Stimulated activated CD8-positive, alpha-beta memory T cell treated with anti-CD3 and anti-CD28 coated beads, Interleukin-2, amount 100 ng/mL, for 1 hour (primary cell): ENCODE results near the gene EVX2.

Experiments used
- DNase-seq, 2 donors: peaks; one replicate each; pipeline ENCODE4 v3.0.0-alpha.2; 2020; ENCODE audit warnings: low read depth in 2 of 2

The EVX2 gene

DNA sequence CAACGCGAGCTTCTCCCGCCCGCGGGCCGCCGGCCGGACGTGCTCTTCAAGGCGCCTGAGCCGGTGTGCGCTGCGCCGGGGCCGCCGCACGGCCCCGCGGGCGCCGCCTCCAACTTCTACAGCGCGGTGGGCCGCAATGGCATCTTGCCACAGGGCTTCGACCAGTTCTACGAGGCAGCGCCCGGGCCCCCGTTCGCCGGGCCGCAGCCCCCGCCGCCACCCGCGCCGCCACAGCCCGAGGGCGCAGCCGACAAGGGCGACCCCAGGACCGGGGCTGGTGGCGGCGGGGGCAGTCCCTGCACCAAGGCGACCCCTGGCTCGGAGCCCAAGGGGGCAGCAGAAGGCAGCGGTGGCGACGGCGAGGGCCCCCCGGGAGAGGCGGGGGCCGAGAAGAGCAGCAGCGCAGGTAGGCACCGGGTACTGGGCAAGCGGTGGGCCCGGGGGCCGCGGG, 24.0 kb upstream of the EVX2 start:
- no peak for DNase-seq

DNA sequence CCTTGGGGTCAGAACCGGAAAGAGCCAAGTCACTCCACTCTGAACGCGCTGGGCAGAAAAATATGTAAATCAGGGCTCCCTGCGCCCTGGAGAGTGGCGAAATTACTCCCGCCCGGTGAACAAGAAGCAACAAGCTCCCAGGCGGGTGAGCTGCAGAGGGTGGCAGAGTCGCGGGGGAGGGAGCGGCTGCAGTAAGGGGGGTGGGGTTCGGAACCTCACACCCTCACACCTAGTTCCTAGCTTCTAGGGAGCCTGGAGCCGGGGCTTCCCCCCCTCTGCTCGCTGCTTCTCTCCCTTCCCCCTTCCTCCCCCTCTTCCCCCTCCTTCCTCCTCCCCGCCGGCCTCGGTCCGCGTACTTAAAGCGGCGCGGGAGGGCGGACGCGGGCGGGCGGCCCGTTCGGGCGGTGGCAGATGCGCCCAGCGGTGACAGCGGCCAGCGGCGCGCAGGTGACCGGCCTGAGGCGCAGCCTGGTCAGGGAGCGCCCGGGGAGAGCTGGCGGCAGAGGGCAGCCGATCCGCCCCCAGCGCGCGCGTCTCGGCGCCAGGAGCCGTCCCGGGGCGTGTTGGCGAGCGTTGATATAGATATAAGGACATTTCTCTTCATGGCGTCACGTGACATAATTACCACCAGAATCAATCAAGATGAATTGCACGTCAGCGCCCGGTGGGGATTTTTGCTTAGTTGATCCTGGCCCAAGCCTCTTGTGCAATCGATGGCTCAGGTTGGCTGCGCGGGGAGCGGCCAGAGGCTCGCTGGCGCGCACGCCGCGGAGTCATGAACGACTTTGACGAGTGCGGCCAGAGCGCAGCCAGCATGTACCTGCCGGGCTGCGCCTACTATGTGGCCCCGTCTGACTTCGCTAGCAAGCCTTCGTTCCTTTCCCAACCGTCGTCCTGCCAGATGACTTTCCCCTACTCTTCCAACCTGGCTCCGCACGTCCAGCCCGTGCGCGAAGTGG, 23.1 kb upstream of the EVX2 start, which contains the start of gene HOXD11:
Gene HOXD11, plus strand, starts transcription at position 700 of the 959 bp plus-strand sequence. Its CDS starts 76 bp downstream, at position 776.
- DNase-seq, result no peak

- DNase-seq, result no peak
Observed at GRCh38 chr2:176105730-176106580, 22.2 kb upstream of the EVX2 start.

DNA sequence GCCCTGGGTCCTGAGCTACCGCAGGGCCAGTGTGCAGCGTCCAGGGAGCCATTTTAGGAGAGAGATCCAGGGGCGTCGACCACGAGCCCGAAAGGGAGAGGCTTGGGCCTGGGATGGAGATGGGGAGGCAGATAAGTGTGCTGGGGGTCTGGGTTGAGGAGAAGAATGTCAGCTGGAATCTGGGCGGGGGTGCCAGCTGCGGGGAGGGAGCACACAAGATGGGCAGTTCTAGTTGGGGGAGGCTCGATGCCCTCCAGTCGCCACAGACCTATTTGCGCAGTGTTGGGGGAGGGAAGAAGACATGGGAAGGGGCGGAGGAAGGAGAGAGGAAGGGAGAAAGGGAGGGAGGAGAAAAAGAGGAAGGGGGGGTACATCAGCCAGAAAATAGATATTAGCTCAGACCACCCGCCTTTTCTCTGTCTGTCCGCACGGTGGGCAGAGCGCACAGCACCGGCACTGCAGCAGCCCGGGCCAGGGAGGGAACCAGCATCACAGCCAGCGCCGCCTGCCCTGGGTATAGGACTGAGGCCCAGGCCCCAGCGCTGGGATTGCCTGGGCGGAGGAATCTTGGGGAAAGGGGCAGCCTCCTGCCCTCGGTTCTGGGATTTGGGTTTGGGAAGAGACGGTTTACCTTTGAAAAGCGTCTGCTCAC, 21.4 kb upstream of the EVX2 start:
- DNase-seq, result no peak

DNA sequence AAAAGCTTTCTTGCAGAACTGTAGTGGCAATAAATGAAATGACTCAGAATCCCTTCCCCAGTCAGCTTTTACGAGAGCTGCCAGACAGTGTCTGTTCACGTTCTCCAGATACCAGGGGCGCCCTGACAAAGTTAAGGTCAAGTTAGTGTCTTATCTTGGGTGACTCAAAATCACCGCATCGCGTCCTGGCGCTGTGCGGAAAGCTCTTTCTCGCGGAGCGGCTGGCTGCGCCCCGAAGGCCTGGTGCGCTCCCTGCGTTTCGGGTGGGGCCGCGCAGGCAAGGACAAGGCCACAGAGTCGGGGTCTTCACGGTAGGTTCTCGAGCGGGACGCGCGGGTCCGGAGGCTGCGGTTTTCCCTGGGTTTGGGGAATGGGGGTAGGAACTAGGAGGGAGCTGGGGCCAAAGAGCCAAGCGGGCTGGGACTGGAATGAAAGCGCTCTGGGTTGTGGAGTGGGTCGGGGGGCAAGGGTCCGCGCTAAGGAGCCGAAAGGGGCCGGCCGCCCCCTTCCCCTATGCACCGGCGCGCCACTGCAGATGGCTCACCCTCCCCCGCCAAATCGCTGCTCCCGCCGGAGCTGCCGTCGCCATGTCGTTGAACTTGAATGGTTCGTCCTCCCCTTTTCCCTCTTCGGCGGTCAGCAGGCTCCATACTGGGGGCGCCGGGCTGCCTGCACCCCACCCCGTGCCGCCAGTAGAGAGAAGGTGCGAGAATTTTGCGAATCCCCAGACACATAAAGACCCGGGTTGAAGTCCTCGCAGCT, 20.7 kb upstream of the EVX2 start:
- DNase-seq, result no peak

GRCh38 chr2:176103742-176104315, 20.1 kb upstream of the EVX2 start:
- DNase-seq, result no peak

- no peak for DNase-seq
Observed at GRCh38 chr2:176103194-176103593, 19.4 kb upstream of the EVX2 start.

GRCh38 chr2:176102309-176102866, 18.6 kb upstream of the EVX2 start:
- DNase-seq, result no peak

DNA sequence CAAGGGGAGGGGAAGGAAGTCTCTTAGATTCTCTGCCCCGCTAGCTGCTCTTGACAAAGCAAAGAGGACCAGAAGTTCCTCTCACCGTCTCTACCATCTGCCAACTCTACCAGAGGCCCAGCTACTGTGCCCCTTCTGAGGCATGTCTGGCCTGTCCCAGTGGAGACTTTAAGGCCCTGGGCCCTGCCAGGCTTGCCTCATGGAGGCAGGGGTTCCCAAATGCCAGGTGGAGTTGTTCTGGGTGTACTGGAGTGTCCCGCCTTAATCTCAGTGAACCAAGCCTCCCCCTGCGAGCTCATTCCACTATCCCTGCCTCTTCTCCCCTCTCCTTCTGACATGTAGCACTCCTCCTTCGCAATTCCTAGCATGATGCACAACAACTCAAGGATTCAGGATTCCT, 18.1 kb upstream of the EVX2 start:
- DNase-seq, result no peak

DNA sequence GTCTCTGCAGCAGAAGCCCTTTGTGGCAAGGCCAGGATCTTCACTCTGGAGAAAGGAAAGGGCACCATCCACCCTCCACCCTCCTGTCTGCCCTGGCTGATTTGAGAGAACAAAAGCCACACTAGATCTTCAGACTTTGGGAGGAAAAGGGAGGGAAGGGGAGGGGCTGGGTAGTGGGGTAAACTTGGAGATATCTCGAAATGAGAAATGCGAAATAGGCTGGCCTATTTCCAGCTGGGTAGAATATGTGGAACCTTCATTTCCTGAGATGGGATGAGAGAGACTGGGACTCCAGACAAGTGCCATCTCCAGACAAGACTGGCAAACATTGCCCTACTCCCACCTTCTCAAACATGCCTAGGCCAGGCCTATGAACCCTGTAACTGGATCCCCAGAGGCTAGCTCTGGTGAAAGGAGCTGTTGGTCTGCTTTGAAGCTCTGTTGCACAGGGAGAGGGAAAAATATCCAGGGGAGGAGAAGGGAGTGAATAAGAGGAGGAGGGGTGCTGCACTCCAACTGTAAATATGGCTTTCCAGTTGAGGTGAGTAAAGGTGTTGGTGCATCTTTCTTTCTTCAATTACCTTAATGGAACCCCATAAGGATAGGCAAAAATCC, 17.6 kb upstream of the EVX2 start:
- no peak for DNase-seq

DNA sequence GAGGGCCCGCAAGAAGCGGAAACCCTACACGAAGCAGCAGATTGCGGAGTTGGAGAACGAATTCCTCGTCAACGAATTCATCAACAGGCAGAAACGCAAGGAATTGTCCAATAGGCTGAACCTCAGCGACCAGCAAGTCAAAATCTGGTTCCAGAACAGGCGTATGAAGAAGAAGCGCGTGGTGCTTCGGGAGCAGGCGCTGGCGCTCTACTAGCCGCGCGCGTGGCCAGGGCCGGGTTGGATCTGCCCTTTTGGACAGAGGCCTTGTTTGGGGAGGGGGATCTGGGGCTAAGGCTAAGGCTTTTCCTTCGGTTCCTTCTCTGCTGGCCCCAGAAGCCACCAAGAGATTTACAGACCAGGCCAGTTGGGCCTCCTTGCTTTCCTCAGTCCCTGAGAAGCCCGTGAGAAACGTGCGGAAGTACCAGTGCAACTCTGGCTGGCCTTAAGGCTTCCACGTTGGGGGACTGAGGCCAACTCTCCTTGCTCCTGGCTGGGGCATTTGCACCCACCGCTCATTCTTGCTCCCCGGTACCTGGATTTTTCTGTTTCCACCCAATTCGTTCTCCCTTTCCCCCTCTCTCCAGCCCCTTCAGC, 16.9 kb upstream of the EVX2 start:
- DNase-seq, result no peak

- no peak for DNase-seq
Observed at GRCh38 chr2:176099728-176100546, 16.2 kb upstream of the EVX2 start, which contains the start of gene HOXD12. Gene HOXD12 (plus strand): TSS chr2:176099795. CDS start chr2:176099802, 7 bp downstream.

- DNase-seq, result no peak
Observed at GRCh38 chr2:176099159-176099727, 15.5 kb upstream of the EVX2 start.

DNA sequence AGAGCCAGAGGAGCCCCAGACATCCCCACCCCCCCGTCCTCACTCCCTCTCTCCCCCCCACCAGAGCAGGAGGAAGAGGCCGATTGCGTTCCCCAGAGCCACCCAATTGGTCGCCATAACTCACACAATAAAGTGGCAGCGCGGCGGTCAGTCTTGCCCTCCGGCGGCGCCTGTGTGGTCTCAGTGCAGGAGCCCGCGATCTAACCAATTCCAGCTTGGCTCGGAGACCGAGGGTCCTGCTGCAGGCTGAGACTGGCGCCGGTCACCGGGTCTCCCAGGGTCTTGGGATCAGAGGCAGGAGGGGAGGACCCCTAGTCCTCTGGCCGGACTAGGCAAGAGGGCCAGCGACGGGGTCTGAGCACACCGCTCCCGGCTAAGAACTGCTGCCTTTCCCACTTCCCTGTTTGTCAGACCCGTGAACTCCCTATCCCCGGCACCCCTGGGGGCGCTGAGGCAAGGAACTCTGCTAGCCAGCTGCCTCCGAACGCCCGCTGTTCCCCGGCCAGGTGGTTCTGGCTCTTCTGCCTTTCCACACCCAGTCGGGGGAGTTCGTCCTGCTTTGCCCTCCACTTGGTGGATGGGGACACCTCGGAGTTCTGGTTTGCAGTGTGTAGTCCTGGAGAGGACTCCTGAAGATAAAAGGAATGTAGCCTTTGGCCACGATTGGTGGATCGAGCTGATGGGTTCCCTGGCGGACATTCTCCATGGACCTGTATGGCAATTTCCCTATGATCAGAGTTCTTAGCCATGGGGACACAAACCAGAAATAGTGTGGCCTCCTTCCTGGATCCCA, 14.8 kb upstream of the EVX2 start:
- no peak for DNase-seq

DNA sequence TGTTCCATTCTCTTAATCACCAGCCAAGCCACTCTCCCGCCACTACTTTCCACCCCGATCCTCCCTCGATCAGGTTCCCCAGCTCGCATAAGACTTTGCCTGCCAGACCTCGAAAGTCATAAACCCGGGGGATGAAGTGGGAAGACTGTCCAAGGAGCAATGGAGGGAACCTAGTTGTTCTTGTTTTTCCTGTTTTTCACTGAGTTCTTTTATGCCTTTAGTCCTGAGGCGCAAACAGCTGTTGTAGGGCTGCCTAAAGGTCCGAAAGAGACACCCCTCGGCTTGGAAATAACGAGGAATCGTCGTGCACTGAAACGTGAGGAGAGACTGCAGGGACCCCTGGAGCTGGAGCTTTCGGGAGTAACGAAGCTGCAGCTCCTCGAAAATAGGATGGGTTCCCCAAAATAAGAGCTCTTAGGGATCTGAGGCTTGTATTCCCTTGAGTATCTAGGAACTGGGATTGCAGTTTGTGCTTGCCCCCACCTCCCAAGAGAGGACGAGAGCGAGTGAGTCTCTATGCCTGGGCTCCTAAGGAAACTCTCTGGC, 14.1 kb upstream of the EVX2 start:
- DNase-seq, result no peak

DNA sequence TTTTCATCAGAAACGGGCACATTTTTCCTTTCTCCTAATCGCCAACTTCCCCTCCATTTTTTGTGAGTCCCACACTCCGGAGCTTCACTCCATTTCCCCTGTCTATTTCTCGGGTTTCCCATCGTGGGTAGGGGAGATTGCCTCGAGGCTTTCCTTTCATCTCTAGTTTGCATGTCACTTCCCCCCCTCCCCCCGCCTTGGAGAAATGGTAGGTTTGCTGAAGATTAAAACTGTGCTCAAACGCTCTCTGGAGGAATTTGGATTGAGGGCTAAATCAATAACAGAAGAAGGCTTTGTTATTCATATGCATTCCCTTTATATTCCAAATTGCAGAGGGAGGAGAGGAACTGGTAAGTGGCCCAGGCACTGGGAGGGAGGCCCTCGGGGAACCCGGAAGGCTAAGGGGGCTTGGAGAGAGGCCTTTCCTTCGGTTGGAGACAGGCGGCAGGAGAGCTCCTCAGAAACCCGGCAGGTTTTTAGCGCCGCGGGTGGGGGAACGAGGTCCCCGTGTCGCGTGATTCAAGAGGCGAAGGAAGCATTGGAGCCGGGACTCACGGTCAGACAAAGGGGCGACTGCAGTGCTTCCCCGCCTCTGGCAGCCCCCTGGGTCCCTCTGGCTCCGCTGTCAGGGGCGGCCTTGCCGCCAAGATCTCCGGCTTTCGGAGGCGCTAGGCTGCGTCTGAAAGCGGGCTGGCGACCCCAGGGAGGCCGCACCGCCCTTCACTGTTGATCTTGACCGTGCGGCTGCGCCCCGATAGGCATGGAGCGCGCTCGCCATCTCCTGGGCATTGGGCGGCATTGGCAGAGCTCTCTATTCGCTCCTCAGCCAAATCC, 13.4 kb upstream of the EVX2 start:
- DNase-seq, result peak in 1 of 2 donors; percentile 34
